Measurements from ENCODE around the gene FCHO1. TPM values are rescaled to one million over a fixed set of nuclear protein-coding genes. Genes with fewer than 3 reads are reported as not detected.
A peak's percentile ranks its signal among the peaks of the same experiment; 100 is the strongest.
"Not testable (repeated sequence)": the region's sequence is repeated elsewhere in the genome, so short reads cannot be mapped to it uniquely, and the experiment has no call there.

Gene FCHO1
- total RNA-seq, 1 experiment from 2014 or later, result 1.1 TPM

DNA sequence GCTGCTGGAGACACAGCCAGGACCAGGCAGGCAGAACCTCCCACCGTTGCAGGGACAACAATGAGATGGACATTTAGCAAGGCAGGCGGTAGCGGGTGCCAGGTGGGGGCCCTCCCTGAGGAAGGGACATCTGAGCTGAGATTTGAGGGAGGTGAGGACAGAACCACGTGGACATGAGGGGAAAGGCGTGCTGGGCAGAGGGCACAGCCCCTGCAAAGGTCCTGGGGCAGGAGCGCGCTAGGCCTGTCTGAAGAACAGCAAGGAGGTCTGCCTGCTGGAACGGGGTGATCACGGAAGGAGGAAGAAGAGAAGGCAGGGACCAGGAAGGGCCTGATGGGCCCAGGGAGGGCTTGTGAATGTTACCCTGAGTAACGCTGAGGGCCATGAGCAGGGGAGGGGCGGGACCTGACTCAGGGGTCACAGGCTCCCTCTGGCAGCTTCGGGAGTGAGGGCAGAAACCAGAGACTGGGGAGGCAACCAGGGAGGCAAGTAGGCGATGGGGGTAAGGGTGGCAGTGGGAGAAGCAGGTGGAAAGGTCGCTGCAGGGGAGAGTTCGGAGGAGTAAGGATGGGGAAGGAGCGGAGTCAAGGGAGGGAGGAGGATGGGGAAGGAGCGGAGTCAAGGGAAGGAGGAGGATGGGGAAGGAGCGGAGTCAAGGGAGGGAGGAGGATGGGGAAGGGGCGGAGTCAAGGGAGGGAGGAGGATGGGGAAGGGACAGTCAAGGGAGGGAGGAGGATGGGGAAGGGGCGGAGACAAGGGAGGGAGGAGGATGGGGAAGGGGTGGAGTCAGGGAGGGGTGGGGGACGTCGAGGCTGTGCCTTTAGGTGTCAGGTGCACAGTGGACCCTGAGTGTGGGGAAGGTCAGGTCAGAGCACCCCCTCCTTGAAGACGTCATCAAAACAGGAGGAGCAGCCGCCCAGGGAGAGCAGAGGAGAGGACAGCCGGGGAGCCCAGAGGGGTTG lies 28.0 kb downstream of the FCHO1 start:
- no TSS peak for BruUV-seq (replicated peaks)
- in situ Hi-C loops (cut with HindIII; ENCODE audit: low pct_unique_long_range_greater_than_20kb, low sequenced_read_pairs) (no loop called here), intact Hi-C loops (cut with micrococcal nuclease; ENCODE audit: unreplicated experiment) (no loop called here)
- peak overlapping the region in 1 of 2 experiments; percentile 11; a peak in 1 of 4 replicates for H3K4me3 ChIP-seq (ENCODE audit: low read depth in 2 of 2, low read length in 2 of 2)
- no peak for DNase-seq (ENCODE audit: low read depth, low spot score)
- 0 out of 2 replicates have a peak, but pooled peaks have one; percentile 28 for ATAC-seq
- ChIA-PET POLR2A (interaction anchor here (0.6 kb wide), 1 partner anchor 159 kb away, joined by 3 read pairs; no protein-coding TSS in a partner anchor), CTCF (no interaction called here)
- H3K4me1 ChIP-seq (ENCODE audit: control insufficient read depth, insufficient read depth, low read length), result 0 out of 2 replicates have a peak, but pooled peaks cover 3% of the 10 kb centered on the region
- no peaks in the 10 kb centered on the region; the same call in 1 of the 2 replicates for H3K36me3 ChIP-seq (ENCODE audit: control insufficient read depth, insufficient read depth, low read length)
- H3K9me3 ChIP-seq (ENCODE audit: control insufficient read depth, insufficient read depth, low read depth, low read length), result no peaks in the 10 kb centered on the region
- no peaks in the 10 kb centered on the region for H3K27me3 ChIP-seq (ENCODE audit: control insufficient read depth, insufficient read depth, low read length)
- H3K27ac ChIP-seq (ENCODE audit: low read length), result no peak overlapping the region
- TF ChIP-seq, protein P1, sequence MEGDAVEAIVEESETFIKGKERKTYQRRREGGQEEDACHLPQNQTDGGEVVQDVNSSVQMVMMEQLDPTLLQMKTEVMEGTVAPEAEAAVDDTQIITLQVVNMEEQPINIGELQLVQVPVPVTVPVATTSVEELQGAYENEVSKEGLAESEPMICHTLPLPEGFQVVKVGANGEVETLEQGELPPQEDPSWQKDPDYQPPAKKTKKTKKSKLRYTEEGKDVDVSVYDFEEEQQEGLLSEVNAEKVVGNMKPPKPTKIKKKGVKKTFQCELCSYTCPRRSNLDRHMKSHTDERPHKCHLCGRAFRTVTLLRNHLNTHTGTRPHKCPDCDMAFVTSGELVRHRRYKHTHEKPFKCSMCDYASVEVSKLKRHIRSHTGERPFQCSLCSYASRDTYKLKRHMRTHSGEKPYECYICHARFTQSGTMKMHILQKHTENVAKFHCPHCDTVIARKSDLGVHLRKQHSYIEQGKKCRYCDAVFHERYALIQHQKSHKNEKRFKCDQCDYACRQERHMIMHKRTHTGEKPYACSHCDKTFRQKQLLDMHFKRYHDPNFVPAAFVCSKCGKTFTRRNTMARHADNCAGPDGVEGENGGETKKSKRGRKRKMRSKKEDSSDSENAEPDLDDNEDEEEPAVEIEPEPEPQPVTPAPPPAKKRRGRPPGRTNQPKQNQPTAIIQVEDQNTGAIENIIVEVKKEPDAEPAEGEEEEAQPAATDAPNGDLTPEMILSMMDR (IDR thresholded peaks at IDR 0.05), result no peak

DNA sequence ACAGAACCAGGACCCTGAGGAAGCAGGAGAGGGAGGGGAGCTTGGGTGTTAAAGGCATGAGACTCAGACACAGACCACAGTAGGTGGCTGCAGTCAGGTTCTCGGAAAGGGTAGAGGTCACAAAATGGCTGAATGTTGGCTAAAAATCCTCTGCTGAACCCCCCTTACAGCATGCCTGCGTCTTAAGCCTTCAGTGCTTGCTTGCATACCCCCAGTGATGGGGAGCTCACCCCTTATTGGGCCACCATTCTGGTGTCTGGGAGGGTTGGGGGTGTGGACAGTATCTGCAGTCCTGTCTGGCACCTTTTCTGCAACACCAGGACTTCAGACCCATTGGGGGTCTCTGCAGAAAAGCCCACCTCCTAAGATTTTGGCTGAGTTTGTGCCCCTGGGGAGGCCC lies 29.5 kb downstream of the FCHO1 start:
- Histone ChIP-seq H3K4me1 (ENCODE audit: control insufficient read depth, insufficient read depth, low read length) (0 out of 2 replicates have a peak, but pooled peaks cover 3% of the 10 kb centered on the region), H3K36me3 (ENCODE audit: control insufficient read depth, insufficient read depth, low read length) (no peaks in the 10 kb centered on the region; the same call in 1 of the 2 replicates), H3K4me3 (ENCODE audit: low read depth in 2 of 2, low read length in 2 of 2) (no peak overlapping the region), H3K27ac (ENCODE audit: low read length) (no peak overlapping the region), H3K27me3 (ENCODE audit: control insufficient read depth, insufficient read depth, low read length) (no peaks in the 10 kb centered on the region), H3K9me3 (ENCODE audit: control insufficient read depth, insufficient read depth, low read depth, low read length) (no peaks in the 10 kb centered on the region)
- ChIA-PET POLR2A (interaction anchor here (0.6 kb wide), 1 partner anchor 44 kb away, joined by 4 read pairs; no protein-coding TSS in a partner anchor), CTCF (no interaction called here)
- intact Hi-C loops (cut with micrococcal nuclease; ENCODE audit: unreplicated experiment), result loop anchor here (10.0 kb wide), 1 partner anchor 74 kb away; the partner anchor contains the start of gene RPL18A
- no peak for ATAC-seq
- DNase-seq (ENCODE audit: low read depth, low spot score), result no peak
- no TSS peak for BruUV-seq (replicated peaks)
- in situ Hi-C loops (cut with HindIII; ENCODE audit: low pct_unique_long_range_greater_than_20kb, low sequenced_read_pairs), result no loop called here
- TF ChIP-seq, protein P1 (IDR thresholded peaks at IDR 0.05), result no peak
- TF ChIP-seq SIN3A (IDR thresholded peaks at IDR 0.05; ENCODE audit: borderline replicate concordance, insufficient read depth, low read depth, low read length), result no peak
- TF ChIP-seq TCF7L2 (IDR thresholded peaks at IDR 0.05; ENCODE audit: low read depth, low read length), result no peak
- TF ChIP-seq POLR2AphosphoS5 (IDR thresholded peaks at IDR 0.05; ENCODE audit: low read depth, low read length), result no peak
- TF ChIP-seq, protein P2, sequence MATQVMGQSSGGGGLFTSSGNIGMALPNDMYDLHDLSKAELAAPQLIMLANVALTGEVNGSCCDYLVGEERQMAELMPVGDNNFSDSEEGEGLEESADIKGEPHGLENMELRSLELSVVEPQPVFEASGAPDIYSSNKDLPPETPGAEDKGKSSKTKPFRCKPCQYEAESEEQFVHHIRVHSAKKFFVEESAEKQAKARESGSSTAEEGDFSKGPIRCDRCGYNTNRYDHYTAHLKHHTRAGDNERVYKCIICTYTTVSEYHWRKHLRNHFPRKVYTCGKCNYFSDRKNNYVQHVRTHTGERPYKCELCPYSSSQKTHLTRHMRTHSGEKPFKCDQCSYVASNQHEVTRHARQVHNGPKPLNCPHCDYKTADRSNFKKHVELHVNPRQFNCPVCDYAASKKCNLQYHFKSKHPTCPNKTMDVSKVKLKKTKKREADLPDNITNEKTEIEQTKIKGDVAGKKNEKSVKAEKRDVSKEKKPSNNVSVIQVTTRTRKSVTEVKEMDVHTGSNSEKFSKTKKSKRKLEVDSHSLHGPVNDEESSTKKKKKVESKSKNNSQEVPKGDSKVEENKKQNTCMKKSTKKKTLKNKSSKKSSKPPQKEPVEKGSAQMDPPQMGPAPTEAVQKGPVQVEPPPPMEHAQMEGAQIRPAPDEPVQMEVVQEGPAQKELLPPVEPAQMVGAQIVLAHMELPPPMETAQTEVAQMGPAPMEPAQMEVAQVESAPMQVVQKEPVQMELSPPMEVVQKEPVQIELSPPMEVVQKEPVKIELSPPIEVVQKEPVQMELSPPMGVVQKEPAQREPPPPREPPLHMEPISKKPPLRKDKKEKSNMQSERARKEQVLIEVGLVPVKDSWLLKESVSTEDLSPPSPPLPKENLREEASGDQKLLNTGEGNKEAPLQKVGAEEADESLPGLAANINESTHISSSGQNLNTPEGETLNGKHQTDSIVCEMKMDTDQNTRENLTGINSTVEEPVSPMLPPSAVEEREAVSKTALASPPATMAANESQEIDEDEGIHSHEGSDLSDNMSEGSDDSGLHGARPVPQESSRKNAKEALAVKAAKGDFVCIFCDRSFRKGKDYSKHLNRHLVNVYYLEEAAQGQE (IDR thresholded peaks at IDR 0.05; ENCODE audit: insufficient read depth in 1 of 2, low read depth in 2 of 2, low read length in 1 of 2), result no peak

- ATAC-seq; BruUV-seq (replicated peaks); DNase-seq (ENCODE audit: low read depth, low spot score); in situ Hi-C loops (cut with HindIII; ENCODE audit: low pct_unique_long_range_greater_than_20kb, low sequenced_read_pairs); H3K4me3 ChIP-seq (ENCODE audit: low read depth in 2 of 2, low read length in 2 of 2); H3K36me3 ChIP-seq (ENCODE audit: control insufficient read depth, insufficient read depth, low read length); H3K27ac ChIP-seq (ENCODE audit: low read length); H3K27me3 ChIP-seq (ENCODE audit: control insufficient read depth, insufficient read depth, low read length); H3K9me3 ChIP-seq (ENCODE audit: control insufficient read depth, insufficient read depth, low read depth, low read length); H3K4me1 ChIP-seq (ENCODE audit: control insufficient read depth, insufficient read depth, low read length): not testable (repeated sequence)
- intact Hi-C loops (cut with micrococcal nuclease; ENCODE audit: unreplicated experiment), result loop anchor here (10.0 kb wide), 1 partner anchor 71 kb away; the partner anchor contains the start of gene RPL18A
- ChIA-PET CTCF (interaction anchor here (0.6 kb wide), 1 partner anchor 326 kb away, joined by 3 read pairs; no protein-coding TSS in a partner anchor), POLR2A (interaction anchor here (0.7 kb wide), 1 partner anchor 34 kb away, joined by 4 read pairs; no protein-coding TSS in a partner anchor)
These were observed 32.4 kb downstream of the FCHO1 start for GRCh38 chr19:17783721-17784120.

All from Panc1 (cell line).